ENCODE measurements around the gene AMER3.

The AMER3 gene

GRCh38 chr2:130807659-130808385 lies 52.5 kb downstream of the AMER3 start:
- no peaks in the 10 kb centered on the region for H3K9me3 Mint-ChIP-seq
- H3K4me1 Mint-ChIP-seq (ENCODE audit: low read depth) = no peaks in the 10 kb centered on the region
- DNase-seq (ENCODE audit: low spot score) = no peak
- H3K36me3 Mint-ChIP-seq (ENCODE audit: low read depth) = no peaks in the 10 kb centered on the region
- no peak overlapping the region for H3K27ac Mint-ChIP-seq
- no peak overlapping the region for H3K4me3 Mint-ChIP-seq
- H3K27me3 Mint-ChIP-seq (ENCODE audit: low read depth) = peaks cover 20% of the 10 kb centered on the region

GRCh38 chr2:130808482-130809268 lies 53.3 kb downstream of the AMER3 start:
- H3K4me3 Mint-ChIP-seq = no peak overlapping the region
- no peaks in the 10 kb centered on the region for H3K36me3 Mint-ChIP-seq (ENCODE audit: low read depth)
- no peak overlapping the region for H3K27ac Mint-ChIP-seq
- H3K9me3 Mint-ChIP-seq = no peaks in the 10 kb centered on the region
- DNase-seq (ENCODE audit: low spot score) = no peak
- H3K27me3 Mint-ChIP-seq (ENCODE audit: low read depth) = peaks cover 20% of the 10 kb centered on the region
- H3K4me1 Mint-ChIP-seq (ENCODE audit: low read depth) = no peaks in the 10 kb centered on the region

DNA sequence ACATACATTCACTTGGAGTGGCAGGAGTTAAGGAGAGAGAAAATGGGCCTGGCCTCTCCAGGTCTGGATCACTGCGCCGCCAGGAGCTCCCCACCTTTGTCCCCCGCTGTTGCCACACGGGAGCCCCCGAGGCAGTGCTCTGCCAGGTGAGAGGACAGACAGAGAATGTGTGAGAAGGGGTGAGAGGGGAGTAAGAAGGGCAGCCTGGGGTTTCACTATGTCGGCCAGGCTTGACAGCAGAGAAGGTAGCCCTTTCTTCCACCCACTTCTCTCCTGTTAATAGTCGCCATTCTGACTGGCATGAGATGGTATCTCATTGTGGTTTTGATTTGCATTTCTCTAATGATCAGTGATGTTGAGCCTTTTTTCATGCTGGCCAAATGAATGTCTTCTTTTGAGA lies 55.1 kb downstream of the AMER3 start:
- Mint-ChIP-seq H3K27ac (no peak overlapping the region), H3K27me3 (ENCODE audit: low read depth) (peaks cover 20% of the 10 kb centered on the region), H3K9me3 (no peaks in the 10 kb centered on the region)

GRCh38 chr2:130813722-130814121 lies 58.4 kb downstream of the AMER3 start:
- no peaks in the 10 kb centered on the region for H3K36me3 Mint-ChIP-seq (ENCODE audit: low read depth)
- no peak for DNase-seq (ENCODE audit: low spot score)
- H3K9me3 Mint-ChIP-seq = no peaks in the 10 kb centered on the region
- H3K27ac Mint-ChIP-seq = no peak overlapping the region
- H3K27me3 Mint-ChIP-seq (ENCODE audit: low read depth) = peaks cover 16% of the 10 kb centered on the region
- no peaks in the 10 kb centered on the region for H3K4me1 Mint-ChIP-seq (ENCODE audit: low read depth)
- no peak overlapping the region for H3K4me3 Mint-ChIP-seq

More for the DNA sequence above, 55.1 kb downstream of the AMER3 start:
- DNase-seq (ENCODE audit: low spot score) = no peak
- Mint-ChIP-seq H3K4me3 (no peak overlapping the region), H3K4me1 (ENCODE audit: low read depth) (no peaks in the 10 kb centered on the region), H3K36me3 (ENCODE audit: low read depth) (no peaks in the 10 kb centered on the region)

GRCh38 chr2:130814931-130815680 lies 59.8 kb downstream of the AMER3 start:
- Mint-ChIP-seq H3K9me3 (no peaks in the 10 kb centered on the region), H3K4me1 (ENCODE audit: low read depth) (no peaks in the 10 kb centered on the region), H3K27me3 (ENCODE audit: low read depth) (peaks cover 16% of the 10 kb centered on the region), H3K4me3 (no peak overlapping the region), H3K27ac (no peak overlapping the region), H3K36me3 (ENCODE audit: low read depth) (no peaks in the 10 kb centered on the region)
- no peak for DNase-seq (ENCODE audit: low spot score)

Data from T-helper 2 cell treated with Interferon-gamma antibody and Interleukin-4, amounts not matched to agents 5 μg/mL and 100 μg/mL, for 36 hours (primary cell).